ENCODE measurements around the gene LTBP1.

Gene LTBP1

GRCh38 chr2:33099989-33100388 is 153.2 kb downstream of the LTBP1 start:
- TF ChIP-seq, protein P1, sequence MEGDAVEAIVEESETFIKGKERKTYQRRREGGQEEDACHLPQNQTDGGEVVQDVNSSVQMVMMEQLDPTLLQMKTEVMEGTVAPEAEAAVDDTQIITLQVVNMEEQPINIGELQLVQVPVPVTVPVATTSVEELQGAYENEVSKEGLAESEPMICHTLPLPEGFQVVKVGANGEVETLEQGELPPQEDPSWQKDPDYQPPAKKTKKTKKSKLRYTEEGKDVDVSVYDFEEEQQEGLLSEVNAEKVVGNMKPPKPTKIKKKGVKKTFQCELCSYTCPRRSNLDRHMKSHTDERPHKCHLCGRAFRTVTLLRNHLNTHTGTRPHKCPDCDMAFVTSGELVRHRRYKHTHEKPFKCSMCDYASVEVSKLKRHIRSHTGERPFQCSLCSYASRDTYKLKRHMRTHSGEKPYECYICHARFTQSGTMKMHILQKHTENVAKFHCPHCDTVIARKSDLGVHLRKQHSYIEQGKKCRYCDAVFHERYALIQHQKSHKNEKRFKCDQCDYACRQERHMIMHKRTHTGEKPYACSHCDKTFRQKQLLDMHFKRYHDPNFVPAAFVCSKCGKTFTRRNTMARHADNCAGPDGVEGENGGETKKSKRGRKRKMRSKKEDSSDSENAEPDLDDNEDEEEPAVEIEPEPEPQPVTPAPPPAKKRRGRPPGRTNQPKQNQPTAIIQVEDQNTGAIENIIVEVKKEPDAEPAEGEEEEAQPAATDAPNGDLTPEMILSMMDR (IDR thresholded peaks at IDR 0.05; ENCODE audit: borderline replicate concordance, insufficient read depth, low read depth, low read length): no peak
- no peak overlapping the region for H3K4me3 ChIP-seq (ENCODE audit: low read depth, low read length)

GRCh38 chr2:33100921-33101320 is 154.2 kb downstream of the LTBP1 start:
- no peak overlapping the region for H3K4me3 ChIP-seq (ENCODE audit: low read depth, low read length)
- TF ChIP-seq, protein P1 (IDR thresholded peaks at IDR 0.05; ENCODE audit: borderline replicate concordance, insufficient read depth, low read depth, low read length): no peak

- TF ChIP-seq, protein P1 (IDR thresholded peaks at IDR 0.05; ENCODE audit: borderline replicate concordance, insufficient read depth, low read depth, low read length): no peak
- H3K4me3 ChIP-seq (ENCODE audit: low read depth, low read length): no peak overlapping the region
These were observed 157.4 kb downstream of the LTBP1 start for GRCh38 chr2:33104052-33104623.

GRCh38 chr2:33104726-33105125 is 158.0 kb downstream of the LTBP1 start:
- no peak overlapping the region for H3K4me3 ChIP-seq (ENCODE audit: low read depth, low read length)
- TF ChIP-seq, protein P1 (IDR thresholded peaks at IDR 0.05; ENCODE audit: borderline replicate concordance, insufficient read depth, low read depth, low read length): no peak

GRCh38 chr2:33106115-33106514 is 159.4 kb downstream of the LTBP1 start:
- H3K4me3 ChIP-seq (ENCODE audit: low read depth, low read length): no peak overlapping the region
- TF ChIP-seq, protein P1 (IDR thresholded peaks at IDR 0.05; ENCODE audit: borderline replicate concordance, insufficient read depth, low read depth, low read length): no peak

DNA sequence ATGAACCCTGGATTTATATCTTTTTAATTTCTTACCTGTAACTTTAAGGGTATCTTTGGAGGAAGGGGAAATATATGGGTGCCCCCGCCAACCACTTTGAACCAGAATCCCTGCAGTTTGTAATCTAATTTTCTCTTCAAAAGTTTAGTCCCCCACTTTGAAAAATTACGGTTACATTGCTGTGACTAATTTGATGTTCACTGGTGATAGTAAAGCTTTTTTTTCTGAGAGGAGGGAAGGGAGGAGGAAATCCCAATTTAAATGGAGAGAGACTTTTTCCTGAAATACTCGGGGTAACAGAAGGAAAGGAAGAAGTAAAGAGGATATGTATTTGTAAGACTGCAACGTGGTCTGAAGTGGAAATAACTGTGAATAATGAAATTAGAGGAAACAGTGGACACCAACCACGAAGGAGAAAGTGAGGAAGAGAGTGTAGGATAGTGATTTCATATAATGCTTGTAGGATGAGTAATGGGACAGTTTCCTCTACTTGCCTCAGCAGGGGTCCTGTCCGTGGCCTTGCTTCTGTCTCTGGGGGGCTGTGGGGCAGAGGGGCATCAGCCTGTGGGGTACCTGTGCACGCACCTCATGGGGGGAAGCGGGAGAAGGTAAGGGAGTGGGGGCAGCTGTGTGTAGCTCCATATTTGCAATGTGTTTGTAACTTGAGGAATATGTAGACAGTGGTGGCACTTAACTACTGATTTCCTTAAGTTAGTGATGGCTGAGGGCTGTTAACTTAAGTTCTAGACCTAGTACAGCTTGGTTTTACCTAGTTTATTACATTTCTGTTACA is 161.1 kb downstream of the LTBP1 start:
- TF ChIP-seq, protein P1 (IDR thresholded peaks at IDR 0.05; ENCODE audit: borderline replicate concordance, insufficient read depth, low read depth, low read length): no peak
- no peak overlapping the region for H3K4me3 ChIP-seq (ENCODE audit: low read depth, low read length)

Measured in GM12875 (cell line).